WTC11 (cell line): ENCODE measurements around the gene ZNF30. TPM values are rescaled to one million over a fixed set of nuclear protein-coding genes. Genes with fewer than 3 reads are reported as not detected.

ENCODE experiments used
- ATAC-seq: fragments of 200-7000 bp; cut with Tn5 transposase; 2 replicates; pipeline ENCODE4 v1.10.0; 2021; ENCODE audit warnings: mild to moderate bottlenecking, moderate library complexity
- CTCF ChIA-PET: fragments of 300-600 bp; sonication (Branson Sonifier 250); formaldehyde crosslinking; loops from one replicate; lab custom pipeline; 2021; ENCODE audit warnings: antibody characterized with exemption; lab: Charles Lee
- POLR2A ChIA-PET: fragments of 350-600 bp; sonication (Branson Sonifier 250); formaldehyde crosslinking; loops from one replicate; lab custom pipeline; 2021; ENCODE audit warnings: antibody characterized with exemption; lab: Charles Lee
- DNase-seq: peaks from one replicate; pipeline ENCODE4 v3.0.0; 2021; ENCODE audit warnings: low spot score
- H3K27ac Mint-ChIP-seq: 2 replicates; pipeline ENCODE4 v1.8.0; 2021; ENCODE audit warnings: mixed read lengths
- H3K27me3 Mint-ChIP-seq: 2 replicates; pipeline ENCODE4 v1.8.0; 2021; ENCODE audit warnings: low read depth, mild to moderate bottlenecking, moderate library complexity, mixed read lengths
- H3K36me3 Mint-ChIP-seq: 2 replicates; pipeline ENCODE4 v1.8.0; 2021; ENCODE audit warnings: mixed read lengths
- H3K4me1 Mint-ChIP-seq: 2 replicates; pipeline ENCODE4 v1.8.0; 2022; ENCODE audit warnings: mixed read lengths
- H3K4me3 Mint-ChIP-seq: 2 replicates; pipeline ENCODE4 v1.8.0; 2021; ENCODE audit warnings: mild to moderate bottlenecking, moderate library complexity, mixed read lengths
- H3K9me3 Mint-ChIP-seq: 2 replicates; pipeline ENCODE4 v1.8.0; 2021; ENCODE audit warnings: mixed read lengths
- AFF4 ChIP-seq: sonication (generic); formaldehyde crosslinking; IDR thresholded peaks from 2 replicates; pipeline ENCODE4 v1.8.1; 2023; ENCODE audit warnings: mild to moderate bottlenecking, missing genetic modification reagents, borderline replicate concordance
- AR ChIP-seq: fragments of 250-450 bp; sonication (Bioruptor Pico); IDR thresholded peaks from 2 replicates; pipeline ENCODE4 v1.9.0; 2021; ENCODE audit warnings: mild to moderate bottlenecking
- ARID4B ChIP-seq: sonication (generic); formaldehyde crosslinking; IDR thresholded peaks from 2 replicates; pipeline ENCODE4 v1.8.0; 2023; ENCODE audit warnings: missing genetic modification reagents, mild to moderate bottlenecking, borderline replicate concordance
- JAZF1 ChIP-seq: fragments of 250-450 bp; sonication (Bioruptor Pico); IDR thresholded peaks from 2 replicates; pipeline ENCODE4 v1.9.0; 2021; ENCODE audit warnings: moderate library complexity, mild to moderate bottlenecking, inconsistent platforms
- MYBL2 ChIP-seq: sonication (generic); formaldehyde crosslinking; IDR thresholded peaks from 2 replicates; pipeline ENCODE4 v1.8.1; 2023; ENCODE audit warnings: mild to moderate bottlenecking, moderate library complexity, missing genetic modification reagents
- RORB ChIP-seq: fragments of 250-450 bp; sonication (Bioruptor Pico); IDR thresholded peaks from 2 replicates; pipeline ENCODE4 v1.9.0; 2021; ENCODE audit warnings: mild to moderate bottlenecking
- ZNF138 ChIP-seq: sonication (generic); formaldehyde crosslinking; conservative IDR thresholded peaks from 2 replicates; pipeline ENCODE4 v1.8.1; 2022; ENCODE audit warnings: mild to moderate bottlenecking, moderate library complexity, missing genetic modification reagents
- ZNF532 ChIP-seq: fragments of 250-450 bp; sonication (Bioruptor Pico); IDR thresholded peaks from 2 replicates; pipeline ENCODE4 v1.9.0; 2021; ENCODE audit warnings: mild to moderate bottlenecking, borderline replicate concordance
- ZNF671 ChIP-seq: fragments of 250-450 bp; sonication (Bioruptor Pico); IDR thresholded peaks from 2 replicates; pipeline ENCODE4 v1.8.0; 2021; ENCODE audit warnings: mild to moderate bottlenecking
- total RNA-seq: library from RNA; stranded (reverse); gene quantifications from 3 replicates; pipeline ENCODE4 v1.2.3, GENCODE V29; 2021

Gene ZNF30
- total RNA-seq, 1 experiment from 2014 or later = 5.4 TPM

GRCh38 chr19:34974646-34975045 is 47.9 kb downstream of the ZNF30 start:
- ChIA-PET POLR2A (interaction anchor here (1.3 kb wide), 1 partner anchor 25 kb away, joined by 5 read pairs; the partner anchor contains the start of gene GRAMD1A), CTCF (interaction anchor here (1.4 to 3.5 kb wide), 5 partner anchors 25 to 136 kb away, joined by 4 to 17 read pairs (median 6); partner anchors contain the start of gene GRAMD1A)
- Mint-ChIP-seq H3K27me3 (peaks cover 17% of the 10 kb centered on the region), H3K36me3 (peaks cover 30% of the 10 kb centered on the region), H3K9me3 (peaks cover 39% of the 10 kb centered on the region), H3K4me1 (peaks cover 31% of the 10 kb centered on the region), H3K4me3 (no peak overlapping the region), H3K27ac (no peak overlapping the region)
- ATAC-seq = no peak
- TF ChIP-seq ZNF671 (CRISPR knock-in tag) (no peak), MYBL2 (CRISPR knock-in tag) (no peak), AR (CRISPR knock-in tag) (no peak), ARID4B (CRISPR knock-in tag) (no peak), ZNF532 (CRISPR knock-in tag) (no peak), JAZF1 (CRISPR knock-in tag) (no peak), ZNF138 (CRISPR knock-in tag) (no peak), AFF4 (no peak), RORB (no peak)
- no peak for DNase-seq
